HG02798 (cell line): ENCODE results near the gene CDK9.
A peak's percentile ranks its signal among the peaks of the same experiment; 100 is the strongest.
"Not testable (repeated sequence)": the region's sequence is repeated elsewhere in the genome, so short reads cannot be mapped to it uniquely, and the experiment has no call there.

ENCODE experiments used
- ATAC-seq: cut with Tn5 transposase; IDR thresholded peaks from one replicate; pipeline ENCODE4 v1.9.1; 2021; ENCODE audit warnings: mild to moderate bottlenecking; ENCODE audit not compliant: unreplicated experiment, poor library complexity

The CDK9 gene

DNA sequence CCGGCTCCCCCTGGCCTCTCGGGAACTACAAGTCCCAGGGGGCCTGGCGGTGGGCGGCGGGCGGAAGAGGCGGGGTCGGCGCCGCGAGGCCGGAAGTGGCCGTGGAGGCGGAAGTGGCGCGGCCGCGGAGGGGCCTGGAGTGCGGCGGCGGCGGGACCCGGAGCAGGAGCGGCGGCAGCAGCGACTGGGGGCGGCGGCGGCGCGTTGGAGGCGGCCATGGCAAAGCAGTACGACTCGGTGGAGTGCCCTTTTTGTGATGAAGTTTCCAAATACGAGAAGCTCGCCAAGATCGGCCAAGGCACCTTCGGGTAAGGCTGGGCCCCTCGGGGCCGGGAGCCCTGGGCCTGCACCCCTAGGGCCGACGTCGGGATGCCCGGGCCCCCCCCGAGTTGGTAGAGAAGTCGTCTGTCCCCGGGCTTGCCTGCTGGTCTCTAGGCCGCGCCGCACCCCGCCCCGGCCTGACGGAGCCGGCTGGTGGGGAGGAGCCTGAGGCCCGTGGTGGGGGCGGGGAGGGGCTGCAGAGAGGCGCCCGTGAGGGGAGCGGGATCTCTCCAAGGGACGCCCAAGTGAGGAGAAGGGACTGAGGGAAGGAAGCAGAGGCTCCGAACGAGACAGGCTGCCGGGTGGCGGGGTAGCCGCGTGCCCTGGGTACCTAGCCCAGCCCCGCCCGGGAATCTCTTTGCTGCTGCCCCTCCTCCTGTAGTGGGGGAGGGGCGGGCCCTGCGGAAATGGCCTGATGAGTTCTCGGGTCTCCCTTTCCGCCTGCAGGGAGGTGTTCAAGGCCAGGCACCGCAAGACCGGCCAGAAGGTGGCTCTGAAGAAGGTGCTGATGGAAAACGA is at the start of gene CDK9:
Gene CDK9, plus strand, starts transcription at position 102 of the 840 bp plus-strand sequence. Its CDS starts 115 bp downstream, at position 217.
- ATAC-seq: peak; percentile 79

GRCh38 chr9:127738666-127739065 is 47.2 kb upstream of the CDK9 start:
- no peak for ATAC-seq

GRCh38 chr9:127739614-127740330 is 46.1 kb upstream of the CDK9 start:
- ATAC-seq: no peak

DNA sequence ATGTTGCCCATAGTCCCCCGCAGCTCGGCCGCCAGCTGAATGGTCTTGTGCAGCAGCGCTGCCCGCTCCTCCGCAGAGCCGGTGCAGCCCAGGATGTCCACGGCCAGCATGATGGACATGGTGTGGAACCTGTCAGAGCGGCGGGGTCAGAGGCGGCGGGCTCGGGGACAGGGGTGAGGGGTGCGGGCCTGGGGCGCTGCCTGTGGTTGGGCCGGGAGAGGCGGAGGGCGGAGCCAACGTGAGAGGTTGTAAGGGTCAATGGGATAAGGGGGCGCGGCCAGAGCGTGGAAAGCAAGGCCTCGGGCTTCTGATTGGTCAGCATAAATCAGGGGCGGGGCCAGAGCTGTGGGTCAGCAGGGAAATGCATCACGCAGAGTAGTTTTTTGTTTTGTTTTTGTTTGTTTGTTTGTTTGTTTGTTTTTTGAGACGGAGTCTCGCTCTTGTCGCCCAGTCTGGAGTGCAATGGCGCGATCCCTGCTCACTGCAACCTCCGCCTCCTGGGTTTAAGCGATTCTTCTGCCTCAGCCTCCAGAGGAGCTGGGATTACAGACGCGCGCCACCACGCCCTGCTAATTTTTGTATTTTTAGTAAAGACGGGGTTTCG is 43.9 kb upstream of the CDK9 start:
- ATAC-seq: no peak

DNA sequence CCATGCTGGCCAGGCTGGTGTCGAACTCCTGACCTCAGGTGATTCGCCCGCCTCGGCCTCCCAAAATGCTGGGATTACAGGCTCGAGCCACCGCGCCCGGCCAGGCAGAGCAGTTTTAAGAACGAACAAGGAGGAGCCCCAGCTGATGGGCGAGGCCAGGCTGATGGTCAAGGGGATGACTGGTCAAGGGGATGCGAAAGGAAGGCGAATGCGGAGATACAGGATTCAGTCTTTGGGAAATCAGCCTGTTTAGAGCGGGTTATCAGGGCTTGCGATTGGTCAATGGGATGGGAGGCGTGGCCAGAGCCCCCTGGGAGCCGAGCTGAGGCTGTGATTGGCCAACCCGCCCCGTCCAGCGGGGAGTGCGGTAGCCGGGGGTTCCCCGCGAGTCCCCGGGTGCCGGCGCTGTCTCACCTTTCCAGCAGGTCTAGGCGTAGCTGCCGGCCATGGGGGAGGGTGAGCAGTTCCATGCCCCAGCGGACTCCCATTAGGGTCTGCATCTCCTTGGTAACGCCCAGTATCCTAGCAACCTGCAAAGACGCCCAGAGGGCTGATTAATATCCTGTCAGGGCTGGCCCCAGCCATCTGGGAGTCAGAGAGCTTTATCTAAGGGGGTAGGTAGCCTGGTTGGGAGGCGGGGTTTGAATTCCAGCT is 43.3 kb upstream of the CDK9 start:
- ATAC-seq: no peak

DNA sequence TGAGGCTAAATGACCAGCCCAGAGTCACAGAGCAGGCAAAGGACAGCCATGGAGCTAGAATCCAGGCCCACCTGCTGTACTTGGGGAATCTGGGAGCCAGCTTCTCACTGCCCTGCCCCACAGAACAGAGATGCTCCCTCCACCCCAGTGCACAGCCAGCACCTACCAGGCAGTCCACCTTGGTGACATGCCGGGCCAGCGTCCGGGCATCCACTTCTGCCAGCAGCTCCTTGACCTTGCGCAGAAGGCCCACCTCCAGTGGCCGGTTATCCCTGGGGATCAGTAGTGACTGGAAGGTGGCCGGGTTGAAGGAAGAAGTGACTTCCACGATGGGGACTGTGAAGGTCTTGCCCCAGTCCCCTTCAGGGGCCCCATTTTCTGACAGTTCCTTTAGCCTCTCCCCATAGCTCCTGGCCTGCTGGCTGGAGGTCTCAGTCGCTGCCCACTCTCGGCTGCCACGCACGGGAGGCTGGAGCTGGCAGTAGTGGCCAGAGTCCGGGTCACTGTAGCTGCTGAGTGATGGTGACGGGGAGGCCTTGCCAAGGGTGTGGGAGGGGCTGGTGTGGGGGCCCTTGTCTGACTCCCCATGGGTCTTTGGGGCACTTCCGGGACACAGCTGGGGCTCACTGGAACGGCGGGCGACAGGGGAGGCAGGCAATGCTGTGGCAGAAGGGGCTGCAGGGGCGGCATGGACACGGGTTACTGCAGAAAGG is 41.3 kb upstream of the CDK9 start:
- no peak for ATAC-seq

DNA sequence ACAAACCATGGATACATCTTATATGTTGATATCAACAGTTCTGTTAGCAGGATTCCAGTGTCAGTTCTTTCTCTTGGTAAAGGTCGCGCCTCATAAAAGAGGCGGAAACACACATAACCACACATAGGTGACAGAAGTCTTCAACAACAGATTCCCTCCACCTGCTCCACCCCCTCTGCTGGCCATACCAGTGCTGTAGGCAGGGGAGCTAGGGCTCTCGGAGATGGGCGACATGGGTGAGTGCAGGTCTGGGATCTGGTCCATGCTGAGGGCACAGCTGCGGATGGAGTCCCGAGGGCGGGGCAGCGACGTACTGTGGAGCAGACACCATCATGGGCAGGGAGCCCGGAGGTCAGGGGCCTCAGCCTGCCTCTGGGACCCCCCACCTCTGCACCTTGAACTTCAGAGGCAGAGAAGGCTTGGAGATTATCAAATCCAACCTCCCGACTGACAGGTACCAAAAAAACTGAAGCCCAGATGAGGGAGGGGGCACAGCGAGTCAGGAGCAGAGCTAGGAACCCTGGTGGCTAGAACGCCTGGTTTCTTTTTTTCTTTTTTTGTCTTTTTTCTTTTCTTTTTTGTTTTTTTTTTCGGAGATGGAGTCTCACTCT is 38.8 kb upstream of the CDK9 start:
- no peak for ATAC-seq

DNA sequence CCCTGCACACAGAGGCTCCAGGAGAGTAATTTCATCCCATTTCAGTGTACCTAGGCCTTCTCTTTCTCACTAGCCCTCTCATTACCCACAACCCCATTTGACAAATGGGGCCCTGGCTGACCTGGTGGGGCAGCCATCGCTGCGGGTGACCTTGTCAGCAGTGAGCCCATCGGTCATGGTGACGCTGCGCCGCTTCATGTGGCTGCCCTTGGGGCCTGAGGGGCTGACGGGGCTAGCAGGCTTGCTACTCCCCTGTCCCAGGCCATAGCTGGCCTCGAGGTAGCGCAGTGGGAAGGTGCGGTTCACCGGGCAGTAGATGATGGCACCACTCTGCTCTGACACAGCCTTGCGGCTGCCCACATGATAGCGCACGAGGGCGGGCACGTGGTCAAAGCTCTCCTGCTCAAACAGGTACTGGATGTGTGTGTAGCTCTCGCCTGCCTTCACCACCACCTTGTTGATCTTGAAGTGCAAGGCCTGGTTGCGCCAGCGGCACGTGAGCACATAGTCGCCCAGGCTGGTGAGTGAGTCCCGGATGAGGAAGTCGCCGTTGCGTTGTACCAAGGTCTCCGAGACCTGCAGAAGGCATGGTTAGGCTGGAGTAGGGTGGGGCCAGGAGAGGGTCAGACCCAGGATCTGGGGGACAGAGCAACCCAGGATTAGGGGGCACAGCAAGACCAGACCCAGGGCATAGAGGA is 36.6 kb upstream of the CDK9 start:
- ATAC-seq: no peak

DNA sequence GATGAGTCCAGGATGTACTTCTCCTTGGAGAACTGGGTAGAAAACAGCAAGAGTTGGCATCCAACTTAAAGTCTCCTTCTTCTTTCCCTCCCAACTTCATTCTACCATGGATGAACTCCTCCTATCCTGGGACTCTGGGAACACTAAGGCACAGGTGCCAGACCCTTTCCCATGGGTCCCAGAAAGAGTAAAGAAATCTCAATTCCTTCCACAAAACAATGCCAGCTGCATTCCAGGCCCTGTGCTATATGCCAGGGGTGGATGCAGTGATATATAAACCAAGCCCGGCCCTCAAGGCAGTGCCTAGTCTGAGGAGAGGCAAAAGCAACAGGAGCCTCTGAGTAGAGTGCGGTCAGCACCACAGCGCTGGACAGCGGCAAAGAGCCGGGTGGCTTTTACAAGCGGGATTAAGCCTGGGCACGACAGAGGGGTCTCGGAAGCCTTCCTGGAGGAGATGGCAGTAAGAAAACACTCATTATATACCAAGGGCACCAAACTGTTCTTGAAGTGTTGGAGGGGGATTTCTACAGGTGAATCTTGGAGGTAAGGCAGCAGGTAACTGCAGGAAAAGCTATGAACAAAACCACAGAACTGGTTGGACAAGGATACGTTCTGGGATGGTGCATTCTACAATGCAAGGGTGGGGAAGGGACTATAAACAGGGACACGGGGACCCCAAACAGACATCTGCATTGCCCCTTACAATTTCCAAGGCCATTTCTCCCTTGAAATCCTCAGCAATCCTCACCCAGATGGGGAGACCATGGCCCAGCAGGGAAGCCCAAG is 34.4 kb upstream of the CDK9 start:
- ATAC-seq: no peak

DNA sequence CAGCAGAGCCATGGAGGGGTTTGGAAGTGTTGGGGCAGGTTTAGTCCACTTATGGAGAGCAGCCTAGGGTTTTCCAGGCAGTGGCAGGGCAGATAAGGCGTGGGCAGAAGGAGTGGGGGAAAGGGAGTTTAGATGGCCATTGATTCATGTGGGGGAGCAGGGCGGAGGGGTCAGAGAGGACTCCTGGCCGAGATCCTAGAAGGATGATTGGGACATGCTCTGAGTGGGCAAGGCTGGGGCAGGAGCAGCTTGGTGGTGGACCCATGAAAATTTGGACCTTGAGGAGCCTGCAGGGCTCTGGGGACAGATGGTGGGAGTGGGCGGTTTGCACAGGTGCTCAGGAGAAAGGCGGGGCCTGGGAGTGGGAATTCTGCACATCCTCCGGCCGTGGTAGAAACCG is 32.7 kb upstream of the CDK9 start:
- no peak for ATAC-seq

- no peak for ATAC-seq
Measured at GRCh38 chr9:127753622-127754021, 32.2 kb upstream of the CDK9 start.

- no peak for ATAC-seq
Measured at GRCh38 chr9:127754099-127755060, 31.5 kb upstream of the CDK9 start.

GRCh38 chr9:127755061-127756060 is 30.5 kb upstream of the CDK9 start:
- ATAC-seq: no peak

- ATAC-seq: no peak
Measured at GRCh38 chr9:127756233-127756632, 29.6 kb upstream of the CDK9 start.

GRCh38 chr9:127756776-127757175 is 29.1 kb upstream of the CDK9 start:
- not testable (repeated sequence) for ATAC-seq

GRCh38 chr9:127758843-127759242 is 27.0 kb upstream of the CDK9 start:
- ATAC-seq: no peak
